Measurements from ENCODE around the gene RALY.

- TF ChIP-seq TAF1 (IDR thresholded peaks at IDR 0.05; ENCODE audit: low read depth, low read length): no peak
- no peak for TF ChIP-seq POLR2AphosphoS5 (IDR thresholded peaks at IDR 0.05; ENCODE audit: low read depth, low read length)
- TF ChIP-seq POLR2A (IDR thresholded peaks at IDR 0.05; ENCODE audit: low read depth, low read length): no peak
- TF ChIP-seq POU2F2 (IDR thresholded peaks at IDR 0.05; ENCODE audit: low read depth, low read length): no peak
Observed at GRCh38 chr20:33999025-33999649, 5.4 kb downstream of the RALY start.

All from GM12891 (cell line).